GM12874 (cell line): ENCODE results near the gene RAVER2.

ENCODE experiments used
- TF ChIP-seq, protein P1 (sequence below): IDR thresholded peaks from 2 replicates; pipeline ENCODE4 v1.5.1; 2011; ENCODE audit warnings: low read depth, mild to moderate bottlenecking, control low read depth, low read length, moderate library complexity; ENCODE audit not compliant: insufficient read depth

RAVER2 gene

DNA sequence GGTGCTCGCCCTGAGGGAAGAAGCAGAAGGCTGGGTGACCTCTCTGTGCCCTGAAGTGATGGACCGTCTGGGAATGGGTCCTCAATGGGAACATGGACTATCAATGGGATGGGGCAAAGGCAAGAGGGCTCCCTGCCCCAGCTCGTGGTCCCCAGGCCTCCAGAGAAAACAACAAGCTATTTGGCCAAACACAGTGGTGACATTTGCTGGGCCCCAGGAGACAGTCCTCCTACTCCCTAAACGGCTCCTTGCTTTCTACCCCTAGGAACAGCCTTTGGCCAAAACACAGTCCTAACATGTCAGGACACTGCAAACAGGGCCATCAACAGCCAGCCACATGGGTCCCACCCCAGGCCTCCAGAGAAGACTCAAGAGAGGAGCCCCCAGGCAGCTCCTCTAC is 102.8 kb downstream of the RAVER2 start:
- TF ChIP-seq, protein P1, sequence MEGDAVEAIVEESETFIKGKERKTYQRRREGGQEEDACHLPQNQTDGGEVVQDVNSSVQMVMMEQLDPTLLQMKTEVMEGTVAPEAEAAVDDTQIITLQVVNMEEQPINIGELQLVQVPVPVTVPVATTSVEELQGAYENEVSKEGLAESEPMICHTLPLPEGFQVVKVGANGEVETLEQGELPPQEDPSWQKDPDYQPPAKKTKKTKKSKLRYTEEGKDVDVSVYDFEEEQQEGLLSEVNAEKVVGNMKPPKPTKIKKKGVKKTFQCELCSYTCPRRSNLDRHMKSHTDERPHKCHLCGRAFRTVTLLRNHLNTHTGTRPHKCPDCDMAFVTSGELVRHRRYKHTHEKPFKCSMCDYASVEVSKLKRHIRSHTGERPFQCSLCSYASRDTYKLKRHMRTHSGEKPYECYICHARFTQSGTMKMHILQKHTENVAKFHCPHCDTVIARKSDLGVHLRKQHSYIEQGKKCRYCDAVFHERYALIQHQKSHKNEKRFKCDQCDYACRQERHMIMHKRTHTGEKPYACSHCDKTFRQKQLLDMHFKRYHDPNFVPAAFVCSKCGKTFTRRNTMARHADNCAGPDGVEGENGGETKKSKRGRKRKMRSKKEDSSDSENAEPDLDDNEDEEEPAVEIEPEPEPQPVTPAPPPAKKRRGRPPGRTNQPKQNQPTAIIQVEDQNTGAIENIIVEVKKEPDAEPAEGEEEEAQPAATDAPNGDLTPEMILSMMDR = no peak

DNA sequence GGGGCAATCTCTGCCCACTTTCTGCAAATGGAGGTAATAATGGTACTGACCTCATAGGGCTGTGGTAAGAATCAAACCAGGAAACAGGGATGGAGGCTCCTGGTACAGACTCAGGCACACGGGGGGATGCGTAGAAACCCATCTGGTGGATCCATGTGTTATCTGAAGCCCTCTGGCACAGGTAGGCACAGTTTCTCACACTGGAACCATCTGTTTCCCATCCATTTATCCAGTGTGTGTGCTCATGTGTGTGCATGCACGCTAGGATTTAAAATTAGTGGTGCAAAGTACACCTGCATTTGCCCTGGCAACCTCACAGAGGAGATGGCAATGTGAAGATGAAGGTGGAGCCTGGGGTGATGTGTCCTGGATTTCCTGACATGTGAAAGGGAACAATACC is 103.3 kb downstream of the RAVER2 start:
- TF ChIP-seq, protein P1 = no peak

DNA sequence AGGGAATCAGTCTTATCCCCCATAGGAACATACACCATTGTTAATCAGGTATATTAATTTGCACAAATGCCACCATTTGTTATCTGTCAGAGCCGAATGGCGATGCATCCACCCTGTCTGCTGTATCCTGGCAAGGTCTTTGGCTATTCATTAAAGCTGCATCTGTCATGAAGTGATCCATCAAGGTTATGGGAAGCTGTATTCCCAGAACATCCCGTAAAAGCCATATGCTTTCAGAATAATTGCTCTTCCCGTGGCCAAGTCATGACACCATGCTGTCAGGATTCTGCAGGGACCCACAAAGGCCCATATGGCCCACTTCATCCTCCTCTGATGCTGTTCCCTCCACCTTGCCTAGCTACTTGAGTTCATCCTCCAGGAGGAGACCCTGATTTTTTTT is 103.9 kb downstream of the RAVER2 start:
- TF ChIP-seq, protein P1 = no peak

DNA sequence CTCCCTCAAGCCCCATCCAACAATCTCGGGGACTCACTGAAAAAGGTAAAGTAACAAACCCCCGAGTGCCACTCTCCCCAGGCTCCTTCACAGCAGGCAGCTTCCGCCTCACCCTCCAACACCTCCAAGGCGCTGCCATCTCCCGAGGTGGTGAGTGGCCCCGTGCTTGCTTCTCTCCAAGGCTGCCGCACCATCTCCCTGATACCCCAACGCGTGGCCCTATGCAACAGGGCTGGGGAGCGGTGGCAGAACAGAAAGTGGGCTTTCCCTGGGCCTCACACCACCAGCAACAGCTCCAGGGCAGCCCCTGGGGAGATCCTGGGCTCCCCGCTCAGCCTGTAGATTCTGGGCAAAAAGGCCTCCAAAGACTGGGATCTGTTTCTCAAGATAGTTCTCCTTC is 105.1 kb downstream of the RAVER2 start:
- TF ChIP-seq, protein P1 = no peak

DNA sequence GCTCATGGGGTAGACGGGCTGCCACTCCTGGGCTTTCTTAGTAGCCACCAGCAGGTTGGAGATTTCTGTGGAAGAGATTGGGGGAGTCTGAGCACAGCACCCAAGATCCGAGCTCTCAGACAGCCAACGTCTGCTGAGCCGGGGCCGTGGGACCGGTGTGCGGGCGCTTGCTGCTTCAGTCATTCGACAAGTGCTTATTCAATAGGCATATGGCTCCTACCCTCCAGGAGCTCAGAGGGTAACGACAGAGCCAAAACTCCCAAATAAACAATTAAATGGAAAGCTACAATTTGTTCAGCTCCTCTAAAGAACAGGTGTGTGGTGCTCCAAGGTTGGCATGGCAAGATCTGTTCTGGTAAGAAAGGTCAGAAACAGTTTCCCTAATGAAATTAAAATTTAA is 106.0 kb downstream of the RAVER2 start:
- TF ChIP-seq, protein P1 = no peak

DNA sequence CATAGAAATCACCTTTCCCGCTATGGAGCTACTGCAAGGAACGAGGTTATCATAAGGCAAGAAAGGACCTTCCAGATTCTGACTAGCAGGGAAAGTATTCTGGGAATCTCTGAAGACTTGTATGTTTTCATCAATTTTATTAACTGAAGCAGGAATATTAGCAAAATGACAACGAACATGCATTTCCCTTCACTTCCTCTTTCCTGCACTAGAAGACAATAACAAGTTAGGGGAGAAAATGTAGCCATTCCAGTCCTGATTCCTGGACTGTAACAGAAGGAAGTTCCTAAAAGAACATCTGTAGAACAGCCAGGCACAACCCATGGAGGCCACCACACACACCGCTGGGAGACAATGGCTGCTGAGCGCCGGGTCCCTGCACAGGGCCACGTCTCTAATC is 106.8 kb downstream of the RAVER2 start:
- TF ChIP-seq, protein P1 = no peak

DNA sequence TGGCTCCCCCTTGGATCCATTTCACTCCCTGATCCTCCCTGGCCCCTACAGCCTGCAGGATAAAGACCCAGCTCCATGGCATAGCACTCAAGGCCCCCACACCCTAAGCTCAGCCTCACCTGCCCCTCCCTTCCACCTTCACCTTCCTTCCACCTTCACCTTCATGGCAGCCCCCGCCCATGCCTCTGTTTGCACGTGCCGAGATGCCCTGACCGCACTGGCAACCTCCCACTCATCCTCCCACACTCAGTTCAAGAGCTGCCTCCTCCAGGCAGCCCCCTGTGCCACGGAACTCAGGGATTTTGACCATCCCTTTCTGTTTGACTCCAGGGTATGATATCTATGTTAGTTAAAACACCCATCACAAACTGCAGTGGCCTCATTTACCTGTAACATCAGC is 109.8 kb downstream of the RAVER2 start:
- TF ChIP-seq, protein P1 = no peak

DNA sequence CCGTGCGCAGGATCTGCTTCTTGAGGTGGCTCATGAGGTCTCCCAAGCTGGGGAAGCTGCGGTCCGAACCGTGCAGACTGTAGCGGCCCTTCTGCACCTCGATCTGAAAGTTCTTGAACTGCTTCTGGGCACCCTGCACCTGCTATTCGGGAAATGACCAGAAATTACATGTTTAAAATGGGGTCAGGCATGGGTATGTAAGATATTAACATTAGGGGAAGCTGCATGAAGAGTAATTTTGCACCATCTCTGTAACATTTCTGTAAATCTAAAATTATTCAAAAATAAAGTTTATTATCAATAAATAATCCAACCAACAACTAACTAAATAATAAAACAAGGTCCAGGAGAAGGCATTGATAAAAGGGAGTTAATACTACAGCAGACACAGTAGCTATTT is 110.7 kb downstream of the RAVER2 start:
- TF ChIP-seq, protein P1 = no peak
